GM12878 (cell line): ENCODE measurements around the gene HSBP1. TPM values are rescaled to one million over a fixed set of nuclear protein-coding genes. Genes with fewer than 3 reads are reported as not detected.

Experiments used
- ATAC-seq: fragments of 200-7000 bp; cut with Tn5 transposase; 3 replicates; pipeline ENCODE4 v1.9.1; 2020; ENCODE audit warnings: mild to moderate bottlenecking, moderate library complexity
- BruUV-seq: library from RNA; stranded (reverse); fragments of 400-500 nt; replicated peaks from 2 replicates; lab custom pipeline; 2021; lab: Mats Ljungman, UMichigan
- CTCF ChIA-PET: fragments of 300-600 bp; sonication (Branson Sonifier 250); formaldehyde crosslinking; extraction: SDS; loops from one replicate; lab custom pipeline; 2021; ENCODE audit warnings: inconsistent platforms; lab: Yijun Ruan, JAX
- POLR2A ChIA-PET: fragments of 350-600 bp; formaldehyde crosslinking; extraction: SDS; loops from one replicate; lab custom pipeline; 2021; ENCODE audit warnings: inconsistent platforms; lab: Charles Lee
- RAD21 ChIA-PET: fragments of 300-600 bp; sonication (Branson Sonifier 250); formaldehyde crosslinking; loops from one replicate; lab custom pipeline; 2023; ENCODE audit warnings: antibody characterized with exemption; ENCODE audit not compliant: unreplicated experiment; lab: Charles Lee
- SMC1A ChIA-PET: fragments of 300-600 bp; sonication (Branson Sonifier 250); formaldehyde crosslinking; loops from one replicate; lab custom pipeline; 2023; ENCODE audit not compliant: unreplicated experiment, uncharacterized antibody; lab: Charles Lee
- DNase-seq: peaks from one replicate; pipeline ENCODE4 v3.0.0-alpha.2; 2011; ENCODE audit warnings: low read depth, low spot score
- FAIRE-seq: peaks from 3 replicates; lab custom pipeline; 2011; peaks lifted over from hg19 to GRCh38; lab: Jason Lieb, UNC
- H2AFZ ChIP-seq: 2 replicates; pipeline ENCODE4 v1.6.0; 2011; ENCODE audit warnings: low read depth, low read length, control low read depth; ENCODE audit not compliant: control insufficient read depth
- H3K27ac ChIP-seq: 2 replicates; pipeline ENCODE4 v1.5.1; 2011; ENCODE audit warnings: control low read depth; ENCODE audit not compliant: control insufficient read depth, insufficient read depth
- H3K27me3 ChIP-seq, 2 experiments: replicated peaks in 1 of 2; 2 replicates each; pipeline versions ENCODE4 v1.6.0 to v1.6.1; 2011; ENCODE audit warnings: low read length in 1 of 2; ENCODE audit not compliant: control insufficient read depth in 2 of 2, insufficient read depth in 2 of 2
- H3K36me3 ChIP-seq, 2 experiments: 2 replicates each; pipeline ENCODE4 v1.5.1; 2011; ENCODE audit warnings: low read length in 1 of 2; ENCODE audit not compliant: control insufficient read depth in 2 of 2, insufficient read depth in 2 of 2
- H3K4me1 ChIP-seq: 2 replicates; pipeline ENCODE4 v1.6.1; 2011; ENCODE audit warnings: mild to moderate bottlenecking, low read length, moderate library complexity, mixed read lengths; ENCODE audit not compliant: control insufficient read depth, insufficient read depth
- H3K4me2 ChIP-seq: 2 replicates; pipeline ENCODE4 v1.6.0; 2011; ENCODE audit warnings: control low read depth; ENCODE audit not compliant: control insufficient read depth, insufficient read depth
- H3K4me3 ChIP-seq: fragments of 200-600 bp; sonication (generic); 2 replicates; pipeline ENCODE4 v1.5.1; 2016
- H3K79me2 ChIP-seq: 2 replicates; pipeline ENCODE4 v1.6.0; 2011; ENCODE audit warnings: low read length; ENCODE audit not compliant: control insufficient read depth, insufficient read depth
- H3K9ac ChIP-seq: 2 replicates; pipeline ENCODE4 v1.8.0; 2011; ENCODE audit warnings: low read length, control low read depth, mixed read lengths; ENCODE audit not compliant: control insufficient read depth, insufficient read depth
- H3K9me3 ChIP-seq: replicated peaks from 3 replicates; pipeline ENCODE4 v1.5.1; 2011; ENCODE audit warnings: mild to moderate bottlenecking, low read length; ENCODE audit not compliant: control insufficient read depth, insufficient read depth
- H4K20me1 ChIP-seq: 2 replicates; pipeline ENCODE4 v1.6.0; 2011; ENCODE audit not compliant: control insufficient read depth, insufficient read depth
- BACH1 ChIP-seq: fragments of 450-650 bp; IDR thresholded peaks from 2 replicates; pipeline ENCODE4 v1.6.1; 2017; ENCODE audit warnings: mild to moderate bottlenecking, borderline replicate concordance
- E4F1 ChIP-seq: fragments of 450-650 bp; IDR thresholded peaks from 2 replicates; pipeline ENCODE4 v1.6.1; 2018; ENCODE audit warnings: borderline replicate concordance, mild to moderate bottlenecking; ENCODE audit not compliant: partially characterized antibody
- EGR1 ChIP-seq, 2 experiments: IDR thresholded peaks; 1 replicate in 1 of 2; 2 replicates in 1 of 2; pipeline ENCODE4 v1.6.1; 2011 to 2012; ENCODE audit warnings: low read depth in 2 of 2, low read length in 2 of 2, borderline replicate concordance in 1 of 2, mild to moderate bottlenecking in 1 of 2, moderate library complexity in 1 of 2
- HDAC6 ChIP-seq: fragments of 200-600 bp; sonication (generic); IDR thresholded peaks from one replicate; pipeline ENCODE4 v1.8.0; 2017; ENCODE audit warnings: antibody characterized with exemption; ENCODE audit not compliant: unreplicated experiment
- MXI1 ChIP-seq: fragments of 150-350 bp; IDR thresholded peaks from 2 replicates; pipeline ENCODE4 v1.6.1; 2011; ENCODE audit warnings: low read depth, mild to moderate bottlenecking, inconsistent platforms, low read length, improper control_type of control experiment
- SRF ChIP-seq, 2 experiments: IDR thresholded peaks; 2 replicates each; pipeline ENCODE4 v1.6.1; 2011; ENCODE audit warnings: low read depth in 2 of 2, low read length in 2 of 2, mild to moderate bottlenecking in 1 of 2, moderate library complexity in 1 of 2
- TCF12 ChIP-seq: IDR thresholded peaks from 2 replicates; pipeline ENCODE4 v1.6.1; 2011; ENCODE audit warnings: low read depth, mild to moderate bottlenecking, low read length
- ZNF622 ChIP-seq: fragments of 450-650 bp; IDR thresholded peaks from 2 replicates; pipeline ENCODE4 v1.6.1; 2017; ENCODE audit warnings: mild to moderate bottlenecking, inconsistent platforms
- WGBS: methylation state at CpG from one replicate; pipeline ENCODE4 v1.1.6; 2016; ENCODE audit warnings: low lambda C conversion rate; ENCODE audit not compliant: insufficient replicate concordance, insufficient coverage; ENCODE audit errors: missing lambda C conversion rate; 5-methylcytosine and 5-hydroxymethylcytosine counted together
- in situ Hi-C: fragments of 300-500 bp; cut with MboI; formaldehyde crosslinking; loops from 9 replicates; pipeline ENCODE4 v1.14.3; 2018; ENCODE audit warnings: mixed read lengths
- intact Hi-C: fragments of 100-400 bp; cut with micrococcal nuclease; formaldehyde crosslinking; loops from one replicate; pipeline ENCODE4 v1.14.2; 2022; ENCODE audit not compliant: unreplicated experiment
- polyA plus RNA-seq, 11 experiments: library from polyadenylated mRNA; depleted of rRNA in 4 of 11; unstranded in 6 of 11; stranded (reverse) in 5 of 11; fragments of >200 nt; fragmentation: Nextera tagmentation in 4 of 11; fragmentation: Illumina TruSeq in 1 of 11; extraction: Ambion mirVana in 4 of 11; extraction: Trizol in 1 of 11; gene quantifications; 1 replicate in 1 of 11; 2 replicates in 10 of 11; pipeline versions ENCODE4 v1.2.1 to v1.2.3, GENCODE V29; 2011 to 2016; ENCODE audit warnings: inconsistent platforms in 2 of 11, missing spikeins in 2 of 11, low read depth in 1 of 11
- total RNA-seq, 4 experiments: library from RNA; depleted of rRNA in 3 of 4; stranded (reverse); fragments of >200 nt in 3 of 4; fragmentation: Illumina TruSeq in 1 of 4; extraction: Trizol in 1 of 4; gene quantifications; 2 replicates each; pipeline versions ENCODE4 v1.2.1 to v1.2.3, GENCODE V29; 2013 to 2021
- TF ChIP-seq, protein P1 (sequence below): IDR thresholded peaks from 2 replicates; pipeline ENCODE4 v1.6.1; 2011; ENCODE audit warnings: borderline replicate concordance, low read depth, mild to moderate bottlenecking, moderate library complexity, mixed read lengths, low read length; ENCODE audit not compliant: insufficient read depth; ENCODE audit errors: extremely low read length

Gene HSBP1
- total and polyA plus RNA-seq, 10 of the 15 experiments (the other 5 are each of a cell fraction or from before 2014, with no cell fraction given), result 26.6 to 263 (median 95.7) TPM

- ChIA-PET RAD21 (no interaction called here), CTCF (no interaction called here), POLR2A (no interaction called here), SMC1A (no interaction called here)
- ATAC-seq (no peak), DNase-seq (no peak), FAIRE-seq (no peak)
- 58% methylated on average over 7 of the region's 7 CpGs for WGBS
- intact Hi-C loops, result no loop called here
- no peak overlapping the region for H3K9ac ChIP-seq
- no peak overlapping the region for H3K27ac ChIP-seq
- no peaks in the 10 kb centered on the region for H3K79me2 ChIP-seq
- H3K36me3 ChIP-seq, result no peaks in the 10 kb centered on the region
- H3K4me1 ChIP-seq, result no peaks in the 10 kb centered on the region
- in situ Hi-C loops, result loop anchor here (5.0 kb wide), 1 partner anchor 50 kb away; no protein-coding TSS in a partner anchor
- no peaks in the 10 kb centered on the region for H3K9me3 ChIP-seq
- no peak overlapping the region for H3K4me3 ChIP-seq
- no peaks in the 10 kb centered on the region; a peak in 1 of 4 replicates for H3K27me3 ChIP-seq
- H2AFZ ChIP-seq, result no peak overlapping the region
- H4K20me1 ChIP-seq, result no peaks in the 10 kb centered on the region
- H3K4me2 ChIP-seq, result no peak overlapping the region
- no peak for TF ChIP-seq HDAC6
- no peak for TF ChIP-seq SRF (IDR thresholded peaks at IDR 0.05; ENCODE audit: low read depth in 2 of 2, low read length in 2 of 2)
- TF ChIP-seq TCF12, result no peak
- no peak for TF ChIP-seq EGR1 (IDR thresholded peaks at IDR 0.05; ENCODE audit: borderline replicate concordance in 1 of 2, low read depth in 2 of 2, low read length in 2 of 2)
- TF ChIP-seq ZNF622, result no peak
- TF ChIP-seq E4F1, result no peak
- TF ChIP-seq, protein P1, sequence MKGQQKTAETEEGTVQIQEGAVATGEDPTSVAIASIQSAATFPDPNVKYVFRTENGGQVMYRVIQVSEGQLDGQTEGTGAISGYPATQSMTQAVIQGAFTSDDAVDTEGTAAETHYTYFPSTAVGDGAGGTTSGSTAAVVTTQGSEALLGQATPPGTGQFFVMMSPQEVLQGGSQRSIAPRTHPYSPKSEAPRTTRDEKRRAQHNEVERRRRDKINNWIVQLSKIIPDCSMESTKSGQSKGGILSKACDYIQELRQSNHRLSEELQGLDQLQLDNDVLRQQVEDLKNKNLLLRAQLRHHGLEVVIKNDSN, result no peak
- TF ChIP-seq BACH1, result no peak
- TF ChIP-seq MXI1, result no peak
- TF ChIP-seq, all 136 proteins: peak for 0
- BruUV-seq, result no TSS peak
These were observed 54.9 kb downstream of the HSBP1 start for GRCh38 chr16:83862661-83863060.
